CD4-positive, alpha-beta T cell treated with Interleukin-4 for 1 hour (primary cell): ENCODE results near the gene TSPAN15.
A peak's percentile ranks its signal among the peaks of the same experiment; 100 is the strongest.
"Not testable (repeated sequence)": the region's sequence is repeated elsewhere in the genome, so short reads cannot be mapped to it uniquely, and the experiment has no call there.

ENCODE experiments used
- DNase-seq, 2 donors: peaks; one replicate each; pipeline ENCODE4 v3.0.0-alpha.2; 2020 to 2022

The TSPAN15 gene

GRCh38 chr10:69449841-69450240 lies 1.4 kb upstream of the TSPAN15 start:
- DNase-seq = peak; percentile 33 to 61

- not testable (repeated sequence) for DNase-seq
Measured at GRCh38 chr10:69450395-69450794, 870 bp upstream of the TSPAN15 start.

- DNase-seq = no peak
Measured at GRCh38 chr10:69451784-69452251, 553 bp downstream of the TSPAN15 start.

DNA sequence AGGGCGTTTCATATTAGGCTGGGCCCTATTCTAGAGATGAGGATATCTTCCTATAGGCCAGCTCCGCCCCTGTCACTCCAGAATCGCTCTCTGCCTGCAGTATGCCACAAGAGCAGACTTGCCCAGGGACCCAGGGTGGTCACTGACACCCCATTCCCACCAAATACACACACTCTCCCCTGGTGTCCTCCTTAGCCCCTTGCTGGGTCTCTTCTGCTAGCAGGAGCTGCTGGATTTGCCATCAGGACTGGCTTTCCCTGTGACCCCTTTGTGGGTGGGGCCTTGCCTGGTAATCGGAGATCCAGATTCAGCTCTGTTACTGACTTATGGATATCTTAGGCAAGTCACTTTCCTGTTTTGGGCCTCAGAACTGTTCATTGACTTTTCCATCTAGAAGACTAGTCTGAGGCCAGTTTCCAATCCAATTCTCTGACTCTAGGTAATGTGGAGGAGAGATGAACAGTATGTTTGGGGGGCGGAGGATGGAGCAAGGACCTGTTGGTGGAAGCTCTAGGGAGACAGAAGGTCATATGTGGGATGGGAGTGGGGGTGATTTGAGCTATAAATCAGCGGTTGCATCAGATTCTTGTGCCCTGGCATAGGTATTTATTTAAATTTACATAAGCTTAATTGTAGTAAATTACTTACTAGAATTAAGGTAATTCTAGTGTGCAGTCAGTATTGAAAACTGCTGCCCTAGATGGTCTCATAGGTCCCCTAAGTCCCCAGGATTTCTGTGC lies 1.6 kb downstream of the TSPAN15 start:
- no peak for DNase-seq

GRCh38 chr10:69453795-69454194 lies 2.5 kb downstream of the TSPAN15 start:
- no peak for DNase-seq

DNA sequence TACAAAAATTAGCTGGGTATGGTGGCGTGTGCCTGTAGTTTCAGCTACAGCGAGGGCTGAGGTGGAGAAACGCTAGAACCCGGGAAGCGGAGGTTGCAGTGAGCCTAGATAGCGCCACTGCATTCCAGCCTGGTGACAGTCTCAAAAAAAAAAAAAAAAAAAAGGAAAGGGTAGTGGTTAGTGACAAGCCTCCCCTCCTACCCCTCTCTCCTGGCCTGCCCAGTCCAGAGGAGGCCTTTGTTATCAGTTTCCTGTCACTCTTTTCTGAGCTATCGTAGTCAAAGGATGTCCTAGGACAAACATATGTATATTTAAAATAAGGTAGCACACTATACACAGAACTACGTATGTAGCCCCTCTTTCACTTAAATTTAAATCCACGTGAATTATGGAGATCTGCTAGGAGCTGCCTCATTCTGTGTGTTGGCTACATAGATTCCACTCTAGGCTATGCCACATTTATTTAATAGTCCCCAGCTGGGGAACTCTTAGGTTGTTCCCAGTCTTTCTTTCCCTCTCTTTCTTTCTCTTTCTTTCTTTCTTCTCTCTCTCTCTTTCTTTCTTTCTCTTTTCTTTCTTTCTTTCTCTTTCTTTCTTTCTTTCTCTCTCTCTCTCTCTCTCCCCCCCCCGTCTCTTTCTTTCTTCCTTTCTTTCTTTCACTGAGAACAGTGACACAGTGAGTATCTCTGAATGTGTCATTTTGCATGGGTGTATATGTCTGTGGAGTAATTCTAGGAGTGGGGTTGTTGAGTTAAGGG lies 3.9 kb downstream of the TSPAN15 start:
- no peak for DNase-seq

DNA sequence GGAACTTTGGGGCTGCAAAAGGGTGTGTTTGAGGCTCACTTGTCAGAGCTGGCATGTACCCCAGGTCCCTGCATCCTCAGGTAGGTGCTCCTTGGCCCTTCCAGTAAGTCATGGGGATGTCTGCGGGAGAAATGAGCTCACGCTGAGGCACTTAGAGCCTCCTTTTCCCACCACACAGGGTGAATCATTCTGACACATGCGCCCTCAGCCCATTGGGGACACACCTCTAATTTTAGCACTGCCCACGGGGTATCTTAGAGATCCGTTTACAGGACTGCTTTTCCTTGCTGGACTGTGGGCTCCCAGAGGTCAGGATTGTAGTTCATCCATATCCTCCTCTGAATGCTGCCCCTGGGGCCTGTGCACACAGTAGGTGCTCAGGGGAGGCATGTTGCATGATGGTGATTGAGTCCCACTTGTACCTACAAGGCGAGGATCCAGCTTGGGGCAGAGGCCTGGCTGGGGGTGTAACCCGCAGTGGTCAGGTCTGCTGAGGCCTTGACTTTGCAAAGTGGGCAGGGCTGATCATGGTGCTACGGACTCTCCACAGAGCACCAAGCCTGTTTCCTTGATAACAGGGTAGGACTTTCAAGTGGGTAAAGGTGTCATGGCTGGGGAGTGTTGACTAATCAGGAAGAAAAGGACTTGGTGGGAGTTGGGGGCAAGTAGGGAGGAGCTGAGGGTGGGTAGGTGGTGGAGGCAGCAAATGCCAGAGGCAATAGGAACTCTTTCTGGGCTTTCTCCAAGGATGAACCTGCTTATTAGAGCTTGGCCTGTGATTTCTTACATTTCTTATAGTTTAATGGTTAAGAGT lies 5.8 kb downstream of the TSPAN15 start:
- no peak for DNase-seq

DNA sequence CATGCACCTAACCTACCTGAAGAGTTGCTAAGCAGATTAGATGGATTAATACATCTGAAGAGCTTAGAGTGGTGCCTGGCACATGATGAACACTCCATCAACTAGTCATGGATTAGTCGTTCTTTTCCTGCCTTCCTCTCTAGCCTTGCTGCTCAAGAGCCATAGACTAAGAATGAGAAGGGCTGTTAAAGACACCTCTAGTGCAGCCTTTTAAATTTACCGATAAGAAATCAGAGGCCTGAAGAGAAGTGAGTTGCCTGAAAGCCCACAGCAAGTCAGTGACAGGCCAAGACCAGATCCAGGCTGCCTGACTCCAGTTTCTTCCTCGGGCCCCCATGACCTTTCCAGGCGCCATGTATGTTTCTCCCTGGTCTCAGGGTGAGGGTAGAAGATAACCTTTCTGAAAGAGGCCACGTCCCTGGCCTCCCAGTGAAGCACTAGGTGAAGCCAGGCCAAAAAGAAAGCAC lies 6.5 kb downstream of the TSPAN15 start:
- DNase-seq = no peak

GRCh38 chr10:69458430-69459100 lies 7.3 kb downstream of the TSPAN15 start:
- DNase-seq = no peak

GRCh38 chr10:69459101-69459790 lies 8.0 kb downstream of the TSPAN15 start:
- DNase-seq = no peak

- no peak for DNase-seq
Measured at GRCh38 chr10:69459893-69460575, 8.8 kb downstream of the TSPAN15 start.

- DNase-seq = no peak
Measured at GRCh38 chr10:69460576-69461242, 9.4 kb downstream of the TSPAN15 start.

- DNase-seq = no peak
Measured at GRCh38 chr10:69461243-69462025, 10.2 kb downstream of the TSPAN15 start.

DNA sequence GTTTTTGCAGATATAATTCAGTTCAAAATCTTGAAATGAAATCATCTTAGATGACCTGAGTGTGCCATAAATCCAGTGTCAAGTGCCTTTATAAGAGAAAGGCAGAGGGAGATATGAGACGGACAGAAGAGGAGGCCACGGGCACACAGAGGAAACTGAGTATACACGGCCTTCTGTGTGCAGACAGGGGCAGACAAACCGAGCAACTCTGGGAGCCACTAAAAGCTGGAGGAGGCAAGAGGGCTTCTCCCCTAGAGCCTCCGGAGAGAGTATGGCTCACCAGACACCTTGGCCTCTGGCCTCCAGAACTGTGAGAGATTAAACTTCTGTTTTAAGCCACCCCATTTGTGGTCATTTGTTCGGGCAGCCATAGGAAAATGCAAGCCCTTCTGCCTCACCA lies 12.6 kb downstream of the TSPAN15 start:
- DNase-seq = no peak

DNA sequence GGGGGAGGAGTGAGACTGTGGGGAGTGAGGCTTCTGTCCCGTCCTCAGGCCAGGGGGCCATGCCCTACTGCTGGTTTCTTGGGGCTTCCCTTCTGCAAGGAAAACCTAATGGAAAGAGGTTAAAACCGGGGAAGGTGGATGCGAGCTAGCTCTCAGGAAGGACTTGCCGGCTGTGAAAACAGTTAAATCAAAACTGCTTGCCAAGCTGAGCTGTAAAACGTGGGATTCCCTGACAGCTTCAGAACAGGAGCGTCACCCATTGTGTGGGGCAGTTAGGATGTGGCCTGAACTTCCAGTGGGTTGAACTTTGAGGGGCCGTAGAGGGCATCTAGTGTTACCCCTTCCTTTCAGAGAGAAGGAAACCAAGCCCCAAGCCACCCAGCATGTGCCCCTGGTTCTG lies 13.1 kb downstream of the TSPAN15 start:
- no peak for DNase-seq

- DNase-seq = peak in 1 of 2 donors; percentile 27
Measured at GRCh38 chr10:69464801-69465401, 13.6 kb downstream of the TSPAN15 start.

- DNase-seq = peak in 1 of 2 donors; percentile 18
Measured at GRCh38 chr10:69465457-69466157, 14.3 kb downstream of the TSPAN15 start.

- no peak for DNase-seq
Measured at GRCh38 chr10:69466158-69466490, 14.9 kb downstream of the TSPAN15 start.

DNA sequence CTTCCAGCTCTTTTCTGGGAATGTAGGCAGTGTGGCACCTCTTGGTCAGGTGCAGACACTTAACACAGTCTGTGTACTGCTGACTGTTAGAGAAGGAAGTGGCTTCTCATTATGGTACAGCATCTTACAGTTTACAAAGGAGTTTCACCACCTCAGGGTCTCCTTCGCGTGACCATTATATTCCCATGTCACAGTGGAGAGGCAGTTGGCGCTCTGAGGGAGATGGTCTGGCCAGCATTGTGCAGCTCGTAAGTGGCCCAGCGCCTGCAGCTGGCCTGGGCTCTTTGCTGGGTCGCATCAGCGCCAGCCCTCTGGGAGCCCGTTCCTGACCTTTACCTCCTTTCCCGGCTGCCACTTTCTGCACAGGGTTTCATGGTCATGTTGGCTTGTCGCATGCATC lies 15.4 kb downstream of the TSPAN15 start:
- no peak for DNase-seq
